Posterior cingulate gyrus (tissue), 11 donors: ENCODE measurements around the gene HOXC11.
A peak's percentile ranks its signal among the peaks of the same experiment; 100 is the strongest.

Experiments used
- DNase-seq, 10 donors: peaks; one replicate each; pipeline versions ENCODE4 v3.0.0 to v3.0.0-alpha.2; 2020 to 2021; ENCODE audit warnings: mixed read lengths in 3 of 10
- intact Hi-C: fragments of 100-400 bp; cut with DNase I; formaldehyde crosslinking; loops from one replicate; pipeline ENCODE4 v1.15.1; 2023

The HOXC11 gene

GRCh38 chr12:54017027-54017788 lies 44.3 kb downstream of the HOXC11 start:
- DNase-seq, result peak in 2 of 10 donors; percentile 10 to 25
- intact Hi-C loops, result no loop called here

GRCh38 chr12:54017878-54018467 lies 45.0 kb downstream of the HOXC11 start:
- peak in 9 of 10 donors; percentile 10 to 91 (median 41) for DNase-seq
- intact Hi-C loops, result no loop called here

- peak in 3 of 10 donors; percentile 42 to 68 (median 60) for DNase-seq
- intact Hi-C loops, result no loop called here
These were observed 45.6 kb downstream of the HOXC11 start for GRCh38 chr12:54018468-54018984.

GRCh38 chr12:54019091-54019811 lies 46.3 kb downstream of the HOXC11 start:
- DNase-seq, result peak in 2 of 10 donors; percentile 68 to 73
- intact Hi-C loops, result no loop called here

GRCh38 chr12:54019924-54020590 lies 47.1 kb downstream of the HOXC11 start:
- peak in 1 of 10 donors; percentile 33 for DNase-seq
- intact Hi-C loops, result no loop called here

- intact Hi-C loops, result no loop called here
- peak in 1 of 10 donors; percentile 41 for DNase-seq
These were observed 47.9 kb downstream of the HOXC11 start for GRCh38 chr12:54020591-54021405.

- peak in 1 of 10 donors; percentile 60 for DNase-seq
- intact Hi-C loops, result no loop called here
These were observed 48.6 kb downstream of the HOXC11 start for GRCh38 chr12:54021432-54022013.

GRCh38 chr12:54022960-54023884 lies 50.3 kb downstream of the HOXC11 start:
- peak in 1 of 10 donors; percentile 19 for DNase-seq
- intact Hi-C loops, result no loop called here

GRCh38 chr12:54024127-54024526 lies 51.2 kb downstream of the HOXC11 start:
- DNase-seq, result peak in 1 of 10 donors; percentile 52
- intact Hi-C loops, result no loop called here

GRCh38 chr12:54024581-54025305 lies 51.8 kb downstream of the HOXC11 start:
- DNase-seq, result peak in 1 of 10 donors; percentile 5
- intact Hi-C loops, result no loop called here

GRCh38 chr12:54025499-54026405 lies 52.8 kb downstream of the HOXC11 start:
- peak in 1 of 10 donors; percentile 18 for DNase-seq
- intact Hi-C loops, result no loop called here

- intact Hi-C loops, result no loop called here
- peak in 1 of 10 donors; percentile 33 for DNase-seq
These were observed 53.9 kb downstream of the HOXC11 start for GRCh38 chr12:54026640-54027441.
